SH-SY5Y (cell line): ENCODE results near the gene NME4.

Source experiments
- GATA2 ChIP-seq: IDR thresholded peaks from 2 replicates; pipeline ENCODE4 v1.6.1; 2011; ENCODE audit warnings: mild to moderate bottlenecking, low read depth, low read length
- GATA3 ChIP-seq: IDR thresholded peaks from 2 replicates; pipeline ENCODE4 v1.6.1; 2011; ENCODE audit warnings: low read depth, mild to moderate bottlenecking, low read length, moderate library complexity

DNA sequence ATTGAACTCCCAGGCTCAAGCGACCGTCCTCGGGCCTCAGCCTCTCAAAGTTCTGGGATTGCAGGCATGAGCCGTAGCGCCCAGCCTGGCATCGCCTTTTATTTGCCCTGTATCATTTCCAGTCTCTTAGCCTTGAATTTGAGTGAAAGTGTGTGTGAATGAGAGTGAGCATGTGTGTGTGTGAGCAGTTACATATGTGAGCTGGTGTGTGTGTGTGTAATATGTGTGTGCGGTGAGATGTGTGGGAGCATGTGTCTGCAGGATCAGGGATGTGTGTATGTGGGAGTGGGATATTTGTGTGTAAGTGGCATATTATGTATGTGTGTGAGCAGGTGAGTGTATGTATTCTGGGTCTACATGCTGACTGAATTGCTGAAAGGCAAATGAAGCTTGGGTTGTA is 33.9 kb downstream of the NME4 start:
- TF ChIP-seq GATA2 (no peak), GATA3 (no peak)
